Astrocyte (in vitro differentiated cells and primary cell): ENCODE data around the gene MAPKAP1. TPM values are rescaled to one million over a fixed set of nuclear protein-coding genes. Genes with fewer than 3 reads are reported as not detected.

Source experiments
- DNase-seq: peaks from one replicate; pipeline ENCODE4 v3.0.0-alpha.2; 2010; ENCODE audit warnings: low read depth
- FAIRE-seq: peaks from 2 replicates; lab custom pipeline; 2011; peaks lifted over from hg19 to GRCh38; lab: Jason Lieb, UNC
- H2AFZ ChIP-seq: 2 replicates; pipeline ENCODE4 v1.6.0; 2012; ENCODE audit warnings: low read depth, low read length, inconsistent platforms
- H3K27ac ChIP-seq: 2 replicates; pipeline ENCODE4 v1.5.1; 2011; ENCODE audit warnings: low read depth, low read length, inconsistent platforms
- H3K27me3 ChIP-seq: 2 replicates; pipeline ENCODE4 v1.6.0; 2011; ENCODE audit warnings: low read length, inconsistent platforms; ENCODE audit not compliant: insufficient read depth
- H3K36me3 ChIP-seq: 2 replicates; pipeline ENCODE4 v1.5.1; 2011; ENCODE audit warnings: low read length, inconsistent platforms; ENCODE audit not compliant: insufficient read depth
- H3K4me1 ChIP-seq: 2 replicates; pipeline ENCODE4 v1.5.1; 2011; ENCODE audit warnings: low read length, inconsistent platforms; ENCODE audit not compliant: insufficient read depth
- H3K4me2 ChIP-seq: 2 replicates; pipeline ENCODE4 v1.6.0; 2012; ENCODE audit warnings: low read length, inconsistent platforms
- H3K4me3 ChIP-seq: 2 replicates; pipeline ENCODE4 v1.5.1; 2011; ENCODE audit warnings: low read depth, mild to moderate bottlenecking, low read length, inconsistent platforms; ENCODE audit not compliant: insufficient read depth
- H3K79me2 ChIP-seq: 2 replicates; pipeline ENCODE4 v1.6.0; 2012; ENCODE audit warnings: mild to moderate bottlenecking, low read length, inconsistent platforms; ENCODE audit not compliant: insufficient read depth
- H3K9ac ChIP-seq: 2 replicates; pipeline ENCODE4 v1.6.0; 2012; ENCODE audit warnings: mild to moderate bottlenecking, low read length, inconsistent platforms
- H3K9me3 ChIP-seq: 2 replicates; pipeline ENCODE4 v1.5.1; 2012; ENCODE audit warnings: low read depth, mild to moderate bottlenecking, low read length, inconsistent platforms; ENCODE audit not compliant: insufficient read depth
- H4K20me1 ChIP-seq: 2 replicates; pipeline ENCODE4 v1.6.0; 2012; ENCODE audit warnings: low read length, inconsistent platforms; ENCODE audit not compliant: insufficient read depth
- H3K27ac Mint-ChIP-seq: one replicate; pipeline ENCODE4 v1.8.0; 2021; ENCODE audit warnings: mild to moderate bottlenecking, mixed read lengths; ENCODE audit not compliant: unreplicated experiment
- H3K27me3 Mint-ChIP-seq: one replicate; pipeline ENCODE4 v1.8.0; 2021; ENCODE audit warnings: low read depth, mixed read lengths; ENCODE audit not compliant: unreplicated experiment
- H3K36me3 Mint-ChIP-seq: one replicate; pipeline ENCODE4 v1.8.0; 2021; ENCODE audit warnings: low read depth, mixed read lengths; ENCODE audit not compliant: unreplicated experiment
- H3K4me1 Mint-ChIP-seq: one replicate; pipeline ENCODE4 v1.8.0; 2021; ENCODE audit warnings: low read depth, mixed read lengths; ENCODE audit not compliant: unreplicated experiment
- H3K4me3 Mint-ChIP-seq: one replicate; pipeline ENCODE4 v1.8.0; 2021; ENCODE audit warnings: mild to moderate bottlenecking, moderate library complexity, mixed read lengths; ENCODE audit not compliant: unreplicated experiment
- H3K9me3 Mint-ChIP-seq: one replicate; pipeline ENCODE4 v1.8.0; 2021; ENCODE audit warnings: mild to moderate bottlenecking, mixed read lengths; ENCODE audit not compliant: unreplicated experiment
- EZH2 ChIP-seq: IDR thresholded peaks from 2 replicates; pipeline ENCODE4 v1.6.1; 2012; ENCODE audit warnings: mild to moderate bottlenecking, low read length, inconsistent platforms; ENCODE audit not compliant: insufficient read depth
- total RNA-seq: library from RNA; stranded (reverse); gene quantifications from 2 replicates; pipeline ENCODE4 v1.2.1, GENCODE V29; 2021
- TF ChIP-seq, protein P1 (sequence below): IDR thresholded peaks from 2 replicates; pipeline ENCODE4 v1.5.1; 2011; ENCODE audit warnings: low read depth, mild to moderate bottlenecking, inconsistent platforms, low read length, moderate library complexity; ENCODE audit not compliant: insufficient read depth

Gene MAPKAP1
- total RNA-seq, 1 donor from 2014 or later = 109 TPM

DNA sequence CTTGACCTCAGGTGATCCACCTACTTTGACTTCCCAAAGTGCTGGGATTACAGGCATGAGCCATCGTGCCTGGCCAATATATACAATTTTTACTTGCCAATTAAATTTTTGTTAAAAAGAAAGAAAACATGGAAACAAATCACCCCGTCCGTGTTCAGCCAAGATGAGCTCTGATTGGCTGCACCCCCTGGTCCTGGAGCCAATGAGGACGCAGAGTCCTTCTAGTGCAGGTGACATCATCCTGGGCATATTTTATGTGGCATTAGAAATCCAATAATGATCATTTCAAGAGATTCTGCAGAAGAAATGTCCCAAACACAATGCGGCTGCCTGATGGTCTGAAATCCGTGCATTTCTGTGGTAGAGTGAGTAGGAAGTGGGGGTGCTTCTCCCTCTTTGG, 285.8 kb downstream of the MAPKAP1 start:
- Histone ChIP-seq H3K4me3 (no peak overlapping the region), H3K9me3 (no peaks in the 10 kb centered on the region), H4K20me1 (no peaks in the 10 kb centered on the region), H3K36me3 (no peaks in the 10 kb centered on the region), H3K9ac (no peak overlapping the region), H3K79me2 (no peaks in the 10 kb centered on the region), H2AFZ (no peak overlapping the region), H3K27me3 (no peaks in the 10 kb centered on the region), H3K27ac (no peak overlapping the region), H3K4me2 (no peak overlapping the region), H3K4me1 (no peaks in the 10 kb centered on the region)
- H3K36me3 Mint-ChIP-seq = peaks cover 3% of the 10 kb centered on the region
- DNase-seq (no peak), FAIRE-seq (no peak)
- H3K27me3 Mint-ChIP-seq = peaks cover 7% of the 10 kb centered on the region
- TF ChIP-seq, protein P1, sequence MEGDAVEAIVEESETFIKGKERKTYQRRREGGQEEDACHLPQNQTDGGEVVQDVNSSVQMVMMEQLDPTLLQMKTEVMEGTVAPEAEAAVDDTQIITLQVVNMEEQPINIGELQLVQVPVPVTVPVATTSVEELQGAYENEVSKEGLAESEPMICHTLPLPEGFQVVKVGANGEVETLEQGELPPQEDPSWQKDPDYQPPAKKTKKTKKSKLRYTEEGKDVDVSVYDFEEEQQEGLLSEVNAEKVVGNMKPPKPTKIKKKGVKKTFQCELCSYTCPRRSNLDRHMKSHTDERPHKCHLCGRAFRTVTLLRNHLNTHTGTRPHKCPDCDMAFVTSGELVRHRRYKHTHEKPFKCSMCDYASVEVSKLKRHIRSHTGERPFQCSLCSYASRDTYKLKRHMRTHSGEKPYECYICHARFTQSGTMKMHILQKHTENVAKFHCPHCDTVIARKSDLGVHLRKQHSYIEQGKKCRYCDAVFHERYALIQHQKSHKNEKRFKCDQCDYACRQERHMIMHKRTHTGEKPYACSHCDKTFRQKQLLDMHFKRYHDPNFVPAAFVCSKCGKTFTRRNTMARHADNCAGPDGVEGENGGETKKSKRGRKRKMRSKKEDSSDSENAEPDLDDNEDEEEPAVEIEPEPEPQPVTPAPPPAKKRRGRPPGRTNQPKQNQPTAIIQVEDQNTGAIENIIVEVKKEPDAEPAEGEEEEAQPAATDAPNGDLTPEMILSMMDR = no peak
- no peak for TF ChIP-seq EZH2
- no peak overlapping the region for H3K4me3 Mint-ChIP-seq
- H3K9me3 Mint-ChIP-seq = no peaks in the 10 kb centered on the region
- H3K27ac Mint-ChIP-seq = no peak overlapping the region
- no peaks in the 10 kb centered on the region for H3K4me1 Mint-ChIP-seq

DNA sequence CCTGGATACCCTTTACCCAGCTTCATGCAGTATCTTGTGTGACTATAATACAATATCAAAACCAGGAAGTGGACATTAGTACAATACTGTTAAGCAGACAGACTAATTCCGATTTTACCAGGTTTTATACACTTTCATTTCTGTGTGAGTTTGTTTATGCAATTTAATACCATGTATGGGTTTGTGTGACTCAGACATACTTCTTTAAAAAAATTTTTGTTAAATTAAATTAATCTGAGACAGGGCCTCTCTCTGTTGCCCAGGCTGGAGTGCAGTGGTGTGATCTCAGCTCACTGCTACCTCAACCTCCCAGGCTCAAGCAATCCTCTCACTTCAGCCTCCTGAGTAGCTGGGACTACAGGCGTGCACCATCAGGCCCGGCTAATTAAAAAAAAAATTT, 288.6 kb downstream of the MAPKAP1 start:
- TF ChIP-seq EZH2 = no peak
- TF ChIP-seq, protein P1 = no peak

DNA sequence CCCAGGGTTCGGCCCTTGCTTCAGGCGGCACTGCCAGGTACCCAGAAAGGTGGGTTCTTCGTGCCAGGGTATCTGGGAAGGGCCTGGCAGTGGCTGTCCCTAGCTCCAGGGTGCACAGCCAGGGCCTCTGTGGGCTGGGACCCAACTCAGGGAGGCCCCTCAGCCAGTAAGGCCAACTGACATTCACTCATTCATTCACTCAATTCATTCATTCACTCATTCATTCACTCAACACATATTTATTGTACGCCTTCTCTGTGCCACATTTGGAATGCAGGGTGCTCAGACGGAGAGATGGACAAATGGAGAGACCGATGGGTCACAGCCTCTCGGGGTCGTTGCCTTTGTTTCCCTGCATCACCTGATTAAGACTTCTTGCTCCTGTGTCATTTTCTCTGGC, 290.5 kb downstream of the MAPKAP1 start:
- Histone ChIP-seq H3K27me3 (no peaks in the 10 kb centered on the region), H3K79me2 (no peaks in the 10 kb centered on the region), H3K4me2 (no peak overlapping the region), H3K9ac (no peak overlapping the region), H3K9me3 (no peaks in the 10 kb centered on the region), H3K36me3 (no peaks in the 10 kb centered on the region), H3K4me3 (no peak overlapping the region), H4K20me1 (no peaks in the 10 kb centered on the region), H3K4me1 (no peaks in the 10 kb centered on the region), H2AFZ (no peak overlapping the region), H3K27ac (no peak overlapping the region)
- H3K4me3 Mint-ChIP-seq = no peak overlapping the region
- DNase-seq (no peak), FAIRE-seq (no peak)
- no peak overlapping the region for H3K27ac Mint-ChIP-seq
- no peaks in the 10 kb centered on the region for H3K4me1 Mint-ChIP-seq
- no peaks in the 10 kb centered on the region for H3K9me3 Mint-ChIP-seq
- no peaks in the 10 kb centered on the region for H3K36me3 Mint-ChIP-seq
- peaks cover 2% of the 10 kb centered on the region for H3K27me3 Mint-ChIP-seq
- no peak for TF ChIP-seq EZH2
- TF ChIP-seq, protein P1 = no peak

More for the DNA sequence above, 288.6 kb downstream of the MAPKAP1 start:
- H3K27ac Mint-ChIP-seq = no peak overlapping the region
- no peaks in the 10 kb centered on the region for H3K36me3 Mint-ChIP-seq
- H3K4me3 ChIP-seq = no peak overlapping the region
- no peak for DNase-seq
- H3K4me3 Mint-ChIP-seq = no peak overlapping the region
- H3K79me2 ChIP-seq = no peaks in the 10 kb centered on the region
- no peaks in the 10 kb centered on the region for H4K20me1 ChIP-seq
- H2AFZ ChIP-seq = no peak overlapping the region
- H3K27me3 Mint-ChIP-seq = peaks cover 7% of the 10 kb centered on the region
- H3K4me1 Mint-ChIP-seq = no peaks in the 10 kb centered on the region
- no peaks in the 10 kb centered on the region for H3K4me1 ChIP-seq
- no peak overlapping the region for H3K27ac ChIP-seq
- no peaks in the 10 kb centered on the region for H3K27me3 ChIP-seq
- no peak overlapping the region for H3K4me2 ChIP-seq
- no peaks in the 10 kb centered on the region for H3K9me3 ChIP-seq
- no peaks in the 10 kb centered on the region for H3K9me3 Mint-ChIP-seq
- no peak overlapping the region for H3K9ac ChIP-seq
- no peaks in the 10 kb centered on the region for H3K36me3 ChIP-seq
- no peak for FAIRE-seq
